Liver (tissue), 9 donors: ENCODE results near the gene KRT85. TPM values are rescaled to one million over a fixed set of nuclear protein-coding genes. Genes with fewer than 3 reads are reported as not detected.

Experiments
- DNase-seq: peaks from one replicate; pipeline ENCODE4 v3.0.0-alpha.2; 2017; ENCODE audit warnings: low spot score
- H3K27ac ChIP-seq, 2 donors: one replicate each; pipeline ENCODE4 v1.7.0; 2013; ENCODE audit warnings: inconsistent platforms in 2 of 2, low read length in 2 of 2, control low read depth in 1 of 2, low read depth in 1 of 2, mild to moderate bottlenecking in 1 of 2
- H3K27me3 ChIP-seq, 4 donors: one replicate each; pipeline versions ENCODE4 v1.6.1 to v1.7.0; 2013; ENCODE audit warnings: low read length in 3 of 4, inconsistent platforms in 1 of 4, mild to moderate bottlenecking in 1 of 4, moderate library complexity in 1 of 4; ENCODE audit not compliant: control insufficient read depth in 4 of 4, insufficient read depth in 4 of 4
- H3K36me3 ChIP-seq, 4 donors: one replicate each; pipeline versions ENCODE4 v1.6.1 to v1.7.0; 2013; ENCODE audit warnings: low read length in 3 of 4, mild to moderate bottlenecking in 3 of 4, low read depth in 1 of 4, moderate library complexity in 1 of 4; ENCODE audit not compliant: control insufficient read depth in 4 of 4, insufficient read depth in 3 of 4
- H3K4me1 ChIP-seq, 4 donors: one replicate each; pipeline versions ENCODE4 v1.6.1 to v1.7.0; 2013; ENCODE audit warnings: low read length in 3 of 4, mild to moderate bottlenecking in 3 of 4, moderate library complexity in 1 of 4; ENCODE audit not compliant: control insufficient read depth in 4 of 4, insufficient read depth in 4 of 4
- H3K4me3 ChIP-seq, 3 donors: one replicate each; pipeline versions ENCODE4 v1.6.1 to v1.7.0; 2013; ENCODE audit warnings: low read length in 3 of 3, control low read depth in 1 of 3, low read depth in 1 of 3, mild to moderate bottlenecking in 1 of 3
- H3K9ac ChIP-seq, 2 donors: one replicate each; pipeline ENCODE4 v1.7.0; 2013; ENCODE audit warnings: low read length in 2 of 2, mild to moderate bottlenecking in 2 of 2, moderate library complexity in 2 of 2, control low read depth in 1 of 2, low read depth in 1 of 2
- H3K9me3 ChIP-seq, 4 donors: one replicate each; pipeline versions ENCODE4 v1.6.1 to v1.7.0; 2013; ENCODE audit warnings: low read length in 3 of 4; ENCODE audit not compliant: control insufficient read depth in 4 of 4
- CTCF ChIP-seq: fragments of 150-350 bp; IDR thresholded peaks from 2 replicates; pipeline ENCODE4 v1.5.1; 2017; ENCODE audit warnings: improper control_type of control experiment, low read depth, low read length; ENCODE audit not compliant: missing input control
- EGR1 ChIP-seq, 2 donors: IDR thresholded peaks; 2 replicates each; pipeline ENCODE4 v1.6.1; 2016 to 2018; ENCODE audit warnings: antibody characterized with exemption in 2 of 2, low read depth in 2 of 2
- FOXA1 ChIP-seq: IDR thresholded peaks from 2 replicates; pipeline ENCODE4 v1.6.1; 2016; ENCODE audit warnings: antibody characterized with exemption
- FOXA2 ChIP-seq: IDR thresholded peaks from 2 replicates; pipeline ENCODE4 v1.6.1; 2016; ENCODE audit warnings: antibody characterized with exemption
- HNF4A ChIP-seq, 2 donors: conservative IDR thresholded peaks; 2 replicates each; pipeline ENCODE4 v1.6.1; 2016; ENCODE audit warnings: antibody characterized with exemption in 2 of 2, mild to moderate bottlenecking in 2 of 2
- HNF4G ChIP-seq: IDR thresholded peaks from 2 replicates; pipeline ENCODE4 v1.6.1; 2016; ENCODE audit warnings: antibody characterized with exemption
- JUND ChIP-seq, 2 donors: IDR thresholded peaks; 2 replicates each; pipeline ENCODE4 v1.6.1; 2016; ENCODE audit warnings: antibody characterized with exemption in 2 of 2
- MAX ChIP-seq: IDR thresholded peaks from 2 replicates; pipeline ENCODE4 v1.6.1; 2016; ENCODE audit warnings: antibody characterized with exemption
- NR2F2 ChIP-seq: IDR thresholded peaks from 2 replicates; pipeline ENCODE4 v1.6.1; 2016; ENCODE audit warnings: antibody characterized with exemption
- RAD21 ChIP-seq, 2 donors: IDR thresholded peaks; 2 replicates each; pipeline ENCODE4 v1.6.1; 2016; ENCODE audit warnings: antibody characterized with exemption in 2 of 2, mild to moderate bottlenecking in 2 of 2
- REST ChIP-seq: IDR thresholded peaks from 2 replicates; pipeline ENCODE4 v1.6.1; 2016; ENCODE audit warnings: antibody characterized with exemption, mild to moderate bottlenecking
- RXRA ChIP-seq, 2 donors: IDR thresholded peaks; 2 replicates each; pipeline ENCODE4 v1.6.1; 2017 to 2018; ENCODE audit warnings: antibody characterized with exemption in 2 of 2, mild to moderate bottlenecking in 1 of 2
- SP1 ChIP-seq: IDR thresholded peaks from 2 replicates; pipeline ENCODE4 v1.6.1; 2018; ENCODE audit warnings: antibody characterized with exemption, mild to moderate bottlenecking
- TAF1 ChIP-seq: conservative IDR thresholded peaks from 2 replicates; pipeline ENCODE4 v1.6.1; 2016; ENCODE audit warnings: antibody characterized with exemption, mild to moderate bottlenecking
- YY1 ChIP-seq: IDR thresholded peaks from 2 replicates; pipeline ENCODE4 v1.6.1; 2016; ENCODE audit warnings: antibody characterized with exemption, mild to moderate bottlenecking
- ZBTB33 ChIP-seq: IDR thresholded peaks from 2 replicates; pipeline ENCODE4 v1.6.1; 2016; ENCODE audit warnings: antibody characterized with exemption
- WGBS: extraction: QIAGEN DNeasy Blood & Tissue Kit; methylation state at CpG from one replicate; pipeline ENCODE4 v1.1.7; 2013; 5-methylcytosine and 5-hydroxymethylcytosine counted together
- polyA plus RNA-seq, 2 donors: library from polyadenylated mRNA; stranded (reverse) in 1 of 2; unstranded in 1 of 2; fragments of 200-250 nt in 1 of 2; fragments of >200 nt in 1 of 2; fragmentation: Nextera tagmentation in 1 of 2; extraction: Ambion mirVana in 1 of 2; gene quantifications; one replicate each; pipeline versions ENCODE4 v1.2.1 to v1.2.3, GENCODE V29; 2013 to 2015
- total RNA-seq, 2 donors: library from RNA; depleted of rRNA; stranded (reverse); fragments of >200 nt; gene quantifications; one replicate each; pipeline ENCODE4 v1.2.3, GENCODE V29; 2014
- donor health status: healthy.
- donor health status: healthy.
- donor health status: healthy.
- donor health status: healthy.
- donor health status: healthy.

The KRT85 gene
- total and polyA plus RNA-seq, 4 donors, result not detected

GRCh38 chr12:52401926-52402325 lies 34.6 kb upstream of the KRT85 start (continued):
- TF ChIP-seq ZBTB33, result no peak
- TF ChIP-seq RXRA (IDR thresholded peaks at IDR 0.05), result no peak
- TF ChIP-seq JUND (IDR thresholded peaks at IDR 0.05), result no peak
- TF ChIP-seq HNF4A (conservative IDR thresholded peaks at IDR 0.05), result no peak
- no peak for TF ChIP-seq FOXA1
- no peak for TF ChIP-seq EGR1 (IDR thresholded peaks at IDR 0.05; ENCODE audit: low read depth in 2 of 2)
- no peak for TF ChIP-seq NR2F2
- no peak for TF ChIP-seq YY1
- TF ChIP-seq HNF4G, result no peak

- H3K9ac ChIP-seq, result no peak overlapping the region
- no peaks in the 10 kb centered on the region for H3K36me3 ChIP-seq
- TF ChIP-seq RXRA (IDR thresholded peaks at IDR 0.05) (no peak), TAF1 (no peak), JUND (IDR thresholded peaks at IDR 0.05) (no peak), REST (no peak), NR2F2 (no peak), HNF4G (no peak), MAX (no peak), RAD21 (IDR thresholded peaks at IDR 0.05) (no peak), SP1 (no peak), CTCF (no peak), FOXA2 (no peak)
- no peaks in the 10 kb centered on the region for H3K27me3 ChIP-seq
- no peak overlapping the region for H3K4me3 ChIP-seq
- 90% methylated on average over 5 of the region's 5 CpGs for WGBS
- H3K4me1 ChIP-seq, result no peaks in the 10 kb centered on the region
- no peaks in the 10 kb centered on the region for H3K9me3 ChIP-seq
- H3K27ac ChIP-seq, result no peak overlapping the region
- no peak for DNase-seq
Measured at GRCh38 chr12:52401526-52401925, 34.2 kb upstream of the KRT85 start.

- DNase-seq, result no peak
- WGBS, result 89% methylated on average over 9 of the region's 9 CpGs
- Histone ChIP-seq H3K4me1 (no peaks in the 10 kb centered on the region), H3K4me3 (no peak overlapping the region), H3K9ac (no peak overlapping the region), H3K36me3 (no peaks in the 10 kb centered on the region), H3K9me3 (no peaks in the 10 kb centered on the region), H3K27me3 (no peaks in the 10 kb centered on the region), H3K27ac (no peak overlapping the region)
- TF ChIP-seq SP1, result no peak
- TF ChIP-seq TAF1, result no peak
- no peak for TF ChIP-seq REST
Measured at GRCh38 chr12:52400906-52401305, 33.6 kb upstream of the KRT85 start.
